Stimulated activated naive CD8-positive, alpha-beta T cell treated with anti-CD3 and anti-CD28 coated beads, Interleukin-15, Interleukin-2, amounts not matched to agents 100 ng/mL and 50 ng/mL, for 24 hours (primary cell): ENCODE measurements around the gene NUB1.

Source experiments
- H3K27ac Mint-ChIP-seq: one replicate; pipeline ENCODE4 v1.8.0; 2021; ENCODE audit warnings: mild to moderate bottlenecking, mixed read lengths
- H3K27me3 Mint-ChIP-seq: one replicate; pipeline ENCODE4 v1.8.0; 2021; ENCODE audit warnings: mixed read lengths
- H3K36me3 Mint-ChIP-seq: one replicate; pipeline ENCODE4 v1.8.0; 2021; ENCODE audit warnings: low read depth, mixed read lengths
- H3K4me1 Mint-ChIP-seq: one replicate; pipeline ENCODE4 v1.8.0; 2021; ENCODE audit warnings: low read depth, mixed read lengths
- H3K4me3 Mint-ChIP-seq: one replicate; pipeline ENCODE4 v1.8.0; 2021; ENCODE audit warnings: mild to moderate bottlenecking, mixed read lengths
- H3K9me3 Mint-ChIP-seq: one replicate; pipeline ENCODE4 v1.8.0; 2021; ENCODE audit warnings: mixed read lengths

Gene NUB1

GRCh38 chr7:151393031-151393977 is 51.7 kb downstream of the NUB1 start:
- peaks cover 3% of the 10 kb centered on the region for H3K4me1 Mint-ChIP-seq
- no peak overlapping the region for H3K4me3 Mint-ChIP-seq
- no peaks in the 10 kb centered on the region for H3K36me3 Mint-ChIP-seq
- H3K27me3 Mint-ChIP-seq = peaks cover 4% of the 10 kb centered on the region
- peaks cover 5% of the 10 kb centered on the region for H3K9me3 Mint-ChIP-seq
- no peak overlapping the region for H3K27ac Mint-ChIP-seq

GRCh38 chr7:151394076-151395035 is 52.7 kb downstream of the NUB1 start:
- Mint-ChIP-seq H3K36me3 (no peaks in the 10 kb centered on the region), H3K4me1 (peaks cover 3% of the 10 kb centered on the region), H3K4me3 (no peak overlapping the region), H3K9me3 (peaks cover 6% of the 10 kb centered on the region), H3K27me3 (peaks cover 4% of the 10 kb centered on the region), H3K27ac (no peak overlapping the region)

GRCh38 chr7:151395036-151395367 is 53.4 kb downstream of the NUB1 start:
- Mint-ChIP-seq H3K9me3 (peaks cover 6% of the 10 kb centered on the region), H3K4me1 (peaks cover 3% of the 10 kb centered on the region), H3K4me3 (no peak overlapping the region), H3K27ac (no peak overlapping the region), H3K36me3 (no peaks in the 10 kb centered on the region), H3K27me3 (no peaks in the 10 kb centered on the region)

GRCh38 chr7:151396328-151396970 is 54.8 kb downstream of the NUB1 start:
- Mint-ChIP-seq H3K36me3 (no peaks in the 10 kb centered on the region), H3K4me3 (no peak overlapping the region), H3K27me3 (no peaks in the 10 kb centered on the region), H3K27ac (no peak overlapping the region), H3K4me1 (peaks cover 3% of the 10 kb centered on the region), H3K9me3 (peaks cover 6% of the 10 kb centered on the region)

GRCh38 chr7:151397026-151397425 is 55.4 kb downstream of the NUB1 start:
- H3K27me3 Mint-ChIP-seq = no peaks in the 10 kb centered on the region
- peaks cover 3% of the 10 kb centered on the region for H3K4me1 Mint-ChIP-seq
- no peaks in the 10 kb centered on the region for H3K36me3 Mint-ChIP-seq
- peaks cover 6% of the 10 kb centered on the region for H3K9me3 Mint-ChIP-seq
- no peak overlapping the region for H3K27ac Mint-ChIP-seq
- no peak overlapping the region for H3K4me3 Mint-ChIP-seq

GRCh38 chr7:151398446-151399304 is 57.1 kb downstream of the NUB1 start:
- Mint-ChIP-seq H3K4me3 (no peak overlapping the region), H3K27me3 (no peaks in the 10 kb centered on the region), H3K36me3 (no peaks in the 10 kb centered on the region), H3K4me1 (peaks cover 3% of the 10 kb centered on the region), H3K9me3 (peaks cover 6% of the 10 kb centered on the region), H3K27ac (no peak overlapping the region)

GRCh38 chr7:151399305-151399601 is 57.6 kb downstream of the NUB1 start:
- H3K4me3 Mint-ChIP-seq = no peak overlapping the region
- peaks cover 6% of the 10 kb centered on the region for H3K9me3 Mint-ChIP-seq
- no peaks in the 10 kb centered on the region for H3K36me3 Mint-ChIP-seq
- H3K27me3 Mint-ChIP-seq = no peaks in the 10 kb centered on the region
- peaks cover 9% of the 10 kb centered on the region for H3K4me1 Mint-ChIP-seq
- no peak overlapping the region for H3K27ac Mint-ChIP-seq

- peaks cover 10% of the 10 kb centered on the region for H3K4me1 Mint-ChIP-seq
- peaks cover 6% of the 10 kb centered on the region for H3K9me3 Mint-ChIP-seq
- no peak overlapping the region for H3K4me3 Mint-ChIP-seq
- no peaks in the 10 kb centered on the region for H3K27me3 Mint-ChIP-seq
- H3K36me3 Mint-ChIP-seq = no peaks in the 10 kb centered on the region
- H3K27ac Mint-ChIP-seq = no peak overlapping the region
Observed at GRCh38 chr7:151399906-151400305, 58.3 kb downstream of the NUB1 start.

- Mint-ChIP-seq H3K4me3 (no peak overlapping the region), H3K27me3 (no peaks in the 10 kb centered on the region), H3K9me3 (peaks cover 6% of the 10 kb centered on the region), H3K4me1 (peaks cover 10% of the 10 kb centered on the region), H3K27ac (no peak overlapping the region), H3K36me3 (no peaks in the 10 kb centered on the region)
Observed at GRCh38 chr7:151400626-151401315, 59.2 kb downstream of the NUB1 start.

- no peak overlapping the region for H3K4me3 Mint-ChIP-seq
- H3K4me1 Mint-ChIP-seq = peaks cover 10% of the 10 kb centered on the region
- H3K27me3 Mint-ChIP-seq = peaks cover 4% of the 10 kb centered on the region
- no peaks in the 10 kb centered on the region for H3K36me3 Mint-ChIP-seq
- H3K27ac Mint-ChIP-seq = no peak overlapping the region
- peaks cover 6% of the 10 kb centered on the region for H3K9me3 Mint-ChIP-seq
Observed at GRCh38 chr7:151402029-151402835, 60.6 kb downstream of the NUB1 start.

- Mint-ChIP-seq H3K27ac (no peak overlapping the region), H3K36me3 (no peaks in the 10 kb centered on the region), H3K9me3 (no peaks in the 10 kb centered on the region), H3K4me3 (no peak overlapping the region), H3K27me3 (peaks cover 10% of the 10 kb centered on the region), H3K4me1 (peaks cover 10% of the 10 kb centered on the region)
Observed at GRCh38 chr7:151403764-151404163, 62.2 kb downstream of the NUB1 start.

GRCh38 chr7:151404216-151405011 is 62.8 kb downstream of the NUB1 start:
- Mint-ChIP-seq H3K4me3 (no peak overlapping the region), H3K36me3 (no peaks in the 10 kb centered on the region), H3K27me3 (peaks cover 13% of the 10 kb centered on the region), H3K9me3 (no peaks in the 10 kb centered on the region), H3K4me1 (peaks cover 14% of the 10 kb centered on the region), H3K27ac (no peak overlapping the region)
